HepG2 (cell line): ENCODE measurements around the gene GIPC2. TPM values are rescaled to one million over a fixed set of nuclear protein-coding genes. Genes with fewer than 3 reads are reported as not detected.

Experiments used
- ATAC-seq: fragments of 200-7000 bp; cut with Tn5 transposase; 3 replicates; pipeline ENCODE4 v1.9.1; 2020; ENCODE audit warnings: mild to moderate bottlenecking, moderate library complexity
- BruUV-seq: library from RNA; stranded (reverse); fragments of 400-500 nt; replicated peaks from 2 replicates; lab custom pipeline; 2021; lab: Mats Ljungman, UMichigan
- CTCF ChIA-PET: fragments of 300-600 bp; formaldehyde crosslinking; extraction: SDS; loops from one replicate; lab custom pipeline; 2021; ENCODE audit warnings: low total read pairs, inconsistent platforms, low intra/inter-chr PET ratio; lab: Yijun Ruan, JAX
- POLR2A ChIA-PET: fragments of 350-600 bp; sonication (Branson Sonifier 250); formaldehyde crosslinking; loops from one replicate; lab custom pipeline; 2020; ENCODE audit warnings: antibody characterized with exemption, inconsistent platforms; lab: Yijun Ruan, JAX
- DNase-seq: peaks from one replicate; pipeline ENCODE4 v3.0.0-alpha.2; 2015; ENCODE audit warnings: low spot score
- FAIRE-seq: peaks from 3 replicates; lab custom pipeline; 2011; peaks lifted over from hg19 to GRCh38; lab: Jason Lieb, UNC
- H2AFZ ChIP-seq: one replicate; pipeline ENCODE4 v1.6.1; 2011; ENCODE audit warnings: low read length, inconsistent platforms
- H3K27ac ChIP-seq: fragments of 300-600 bp; 3 replicates; pipeline ENCODE4 v1.8.0; 2011; ENCODE audit warnings: mixed run types, mild to moderate bottlenecking, mixed read lengths, low read length, inconsistent platforms; ENCODE audit not compliant: insufficient read depth; ENCODE audit errors: extremely low read length
- H3K27me3 ChIP-seq, 2 experiments: fragments of 200-600 bp in 1 of 2; 2 replicates in 1 of 2; 3 replicates in 1 of 2; pipeline versions ENCODE4 v1.6.0 to v1.8.0; 2011; ENCODE audit warnings: low read length in 2 of 2, mild to moderate bottlenecking in 2 of 2, moderate library complexity in 2 of 2, inconsistent platforms in 1 of 2; ENCODE audit not compliant: insufficient read depth in 2 of 2, control insufficient read depth in 1 of 2
- H3K36me3 ChIP-seq, 2 experiments: fragments of 200-600 bp in 1 of 2; replicated peaks in 1 of 2; 2 replicates in 1 of 2; 3 replicates in 1 of 2; pipeline versions ENCODE4 v1.5.1 to v1.8.0; 2011; ENCODE audit warnings: low read length in 2 of 2, inconsistent platforms in 1 of 2; ENCODE audit not compliant: insufficient read depth in 2 of 2, control insufficient read depth in 1 of 2
- H3K4me1 ChIP-seq: 2 replicates; pipeline ENCODE4 v1.5.1; 2012; ENCODE audit warnings: low read length, inconsistent platforms; ENCODE audit not compliant: insufficient read depth
- H3K4me2 ChIP-seq: 2 replicates; pipeline ENCODE4 v1.6.0; 2011; ENCODE audit warnings: low read depth, low read length, inconsistent platforms
- H3K4me3 ChIP-seq, 3 experiments: fragments of 200-600 bp in 1 of 3; sonication (generic), shearing (Covaris generic) in 1 of 3; replicated peaks in 1 of 3; 2 replicates each; pipeline ENCODE4 v1.5.1; 2011 to 2016; ENCODE audit warnings: low read length in 3 of 3, inconsistent platforms in 2 of 3, low read depth in 2 of 3, mild to moderate bottlenecking in 2 of 3, control low read depth in 1 of 3, mixed read lengths in 1 of 3; ENCODE audit not compliant: insufficient read depth in 1 of 3
- H3K79me2 ChIP-seq: one replicate; pipeline ENCODE4 v1.6.1; 2011; ENCODE audit warnings: low read length, inconsistent platforms; ENCODE audit not compliant: insufficient read depth
- H3K9ac ChIP-seq: 2 replicates; pipeline ENCODE4 v1.6.0; 2011; ENCODE audit warnings: mild to moderate bottlenecking, low read depth, low read length, inconsistent platforms; ENCODE audit not compliant: insufficient read depth
- H3K9me3 ChIP-seq: 2 replicates; pipeline ENCODE4 v1.5.1; 2012; ENCODE audit warnings: mild to moderate bottlenecking, low read length
- H4K20me1 ChIP-seq: 2 replicates; pipeline ENCODE4 v1.6.0; 2011; ENCODE audit warnings: inconsistent platforms, mild to moderate bottlenecking, low read length, moderate library complexity; ENCODE audit not compliant: insufficient read depth
- CREB1 ChIP-seq, 2 experiments: fragments of 450-650 bp in 1 of 2; IDR thresholded peaks; 2 replicates each; pipeline ENCODE4 v1.6.1; 2016 to 2017; ENCODE audit warnings: control low read depth in 1 of 2, mild to moderate bottlenecking in 1 of 2, missing compliant biosample characterization in 1 of 2, missing genetic modification characterization in 1 of 2
- ELF1 ChIP-seq: sonication (generic); formaldehyde crosslinking; IDR thresholded peaks from 2 replicates; pipeline ENCODE4 v1.4.0; 2020; ENCODE audit warnings: missing genetic modification reagents
- HNRNPH1 ChIP-seq: fragments of 200-400 bp; formaldehyde crosslinking; optimal IDR thresholded peaks from 2 replicates; pipeline ENCODE3; 2017; ENCODE audit warnings: mild to moderate bottlenecking, low read depth, low read length
- KLF6 ChIP-seq: IDR thresholded peaks from 2 replicates; pipeline ENCODE4 v1.8.0; 2016; ENCODE audit warnings: missing biosample characterization, missing genetic modification reagents
- PAWR ChIP-seq: sonication (generic); formaldehyde crosslinking; IDR thresholded peaks from 2 replicates; pipeline ENCODE4 v1.4.0; 2020; ENCODE audit warnings: missing genetic modification reagents, mild to moderate bottlenecking, borderline replicate concordance
- PREB ChIP-seq: sonication (generic); formaldehyde crosslinking; IDR thresholded peaks from 2 replicates; pipeline ENCODE4 v1.4.0; 2020; ENCODE audit warnings: missing genetic modification reagents
- ZNF207 ChIP-seq: fragments of 450-650 bp; IDR thresholded peaks from 2 replicates; pipeline ENCODE4 v1.6.1; 2016; ENCODE audit warnings: antibody characterized with exemption, borderline replicate concordance
- WGBS: methylation state at CpG from one replicate; pipeline ENCODE4 v1.1.6; 2017; ENCODE audit warnings: low lambda C conversion rate; 5-methylcytosine and 5-hydroxymethylcytosine counted together
- in situ Hi-C: cut with HindIII; loops from 2 replicates; pipeline ENCODE4 v1.10.0; 2017; ENCODE audit warnings: low pct_unique_long_range_greater_than_20kb; ENCODE audit not compliant: extremely low pct_ligation_motif_present
- intact Hi-C: fragments of 100-400 bp; cut with micrococcal nuclease; formaldehyde crosslinking; loops from one replicate; pipeline ENCODE4 v1.10.0; 2022; ENCODE audit not compliant: unreplicated experiment
- polyA plus RNA-seq, 8 experiments: library from polyadenylated mRNA; depleted of rRNA in 3 of 8; stranded (reverse) in 7 of 8; unstranded in 1 of 8; fragments of >200 nt; fragmentation: Illumina TruSeq in 4 of 8; extraction: Trizol in 4 of 8; gene quantifications; 2 replicates each; pipeline versions ENCODE4 v1.2.1 to v1.2.3, GENCODE V29; 2011 to 2016; ENCODE audit warnings: low read depth in 4 of 8, missing spikeins in 1 of 8, mixed read lengths in 1 of 8; ENCODE audit not compliant: insufficient read depth in 1 of 8
- total RNA-seq, 5 experiments: library from RNA; depleted of rRNA; stranded (reverse); fragments of >200 nt; fragmentation: Illumina TruSeq; extraction: Trizol; gene quantifications; 2 replicates each; pipeline ENCODE4 v1.2.3, GENCODE V29; 2016; ENCODE audit warnings: low read depth in 1 of 5

Gene GIPC2
- total and polyA plus RNA-seq, 2 of the 13 experiments (the other 11 are each of a cell fraction or from before 2014, with no cell fraction given): 6.1 to 21.6 TPM

DNA sequence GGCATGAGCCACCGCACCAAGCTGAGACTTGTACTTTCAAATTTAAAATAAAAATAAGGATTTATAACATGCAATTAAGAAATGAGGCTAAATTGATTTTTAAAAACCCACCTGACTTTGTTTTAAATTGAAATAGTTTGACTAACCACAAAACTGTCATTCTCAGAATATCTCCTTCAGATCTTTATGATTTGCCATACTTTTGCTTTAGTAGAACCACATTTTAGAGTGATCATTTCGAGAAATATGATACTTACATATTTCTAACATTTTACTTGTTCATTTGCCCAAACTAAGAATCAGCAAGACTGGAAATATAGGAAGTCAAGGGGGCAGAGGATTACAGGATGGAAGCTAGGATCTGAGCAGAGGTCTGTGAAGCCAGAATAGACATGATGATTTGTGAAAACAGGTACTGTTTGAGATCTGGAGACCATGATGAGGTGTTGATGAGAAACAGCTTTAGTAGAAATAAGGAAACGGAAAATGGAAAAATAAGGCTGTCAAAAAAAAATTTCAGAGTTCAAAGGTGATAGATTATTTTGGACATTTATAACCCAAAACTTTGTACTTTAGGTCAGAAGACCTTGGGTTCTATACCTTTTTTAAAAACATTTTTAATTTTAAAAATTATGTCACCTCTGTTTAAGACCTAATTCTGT, 44.8 kb downstream of the GIPC2 start:
- FAIRE-seq (no peak), DNase-seq (no peak)
- H4K20me1 ChIP-seq: no peaks in the 10 kb centered on the region
- no peaks in the 10 kb centered on the region for H3K27me3 ChIP-seq
- no peak overlapping the region for H3K9ac ChIP-seq
- H2AFZ ChIP-seq: no peak overlapping the region
- POLR2A ChIA-PET: no interaction called here
- peaks cover 13% of the 10 kb centered on the region for H3K9me3 ChIP-seq
- CTCF ChIA-PET: no interaction called here
- H3K4me3 ChIP-seq: no peak overlapping the region
- no peak for TF ChIP-seq CREB1 (IDR thresholded peaks at IDR 0.05)
- TF ChIP-seq CREB1 (CRISPR knock-in tag; IDR thresholded peaks at IDR 0.05): no peak
- TF ChIP-seq PREB (CRISPR knock-in tag): no peak
- TF ChIP-seq PAWR (CRISPR knock-in tag): no peak
- TF ChIP-seq KLF6 (CRISPR knock-in tag): no peak
- no peak for TF ChIP-seq HNRNPH1
- no peak for TF ChIP-seq ZNF207
- TF ChIP-seq ELF1: no peak
- TF ChIP-seq, all 625 proteins: peak for 0
- Histone ChIP-seq H3K36me3 (peaks cover 0 to 1% of the 10 kb centered on the region in 2 experiments; a peak in 1 of 5 replicates), H3K4me2 (no peak overlapping the region), H3K4me1 (peaks cover 12% of the 10 kb centered on the region), H3K79me2 (peaks cover 2% of the 10 kb centered on the region), H3K27ac (no peak overlapping the region)
- intact Hi-C loops: no loop called here
- WGBS: 97% methylated on average over 3 of the region's 3 CpGs
- BruUV-seq: no TSS peak
- no peak for ATAC-seq
- in situ Hi-C loops: no loop called here
